ENCODE data around the gene LRRC8C. TPM values are rescaled to one million over a fixed set of nuclear protein-coding genes. Genes with fewer than 3 reads are reported as not detected.

LRRC8C gene
- total RNA-seq, 1 donor from 2014 or later, result 9.8 TPM

- peak; percentile 26 for DNase-seq (ENCODE audit: low read depth)
- TF ChIP-seq CTCF (conservative IDR thresholded peaks at IDR 0.05; ENCODE audit: low read depth, low read length), result no peak
- H3K4me3 ChIP-seq (ENCODE audit: low read depth, low read length), result peak overlapping the region; percentile 35
Observed at GRCh38 chr1:89708751-89709375, 75.9 kb downstream of the LRRC8C start.

GRCh38 chr1:89710498-89711139, 77.7 kb downstream of the LRRC8C start:
- DNase-seq (ENCODE audit: low read depth), result no peak
- H3K4me3 ChIP-seq (ENCODE audit: low read depth, low read length), result no peak overlapping the region
- no peak for TF ChIP-seq CTCF (conservative IDR thresholded peaks at IDR 0.05; ENCODE audit: low read depth, low read length)

GRCh38 chr1:89711140-89711778, 78.3 kb downstream of the LRRC8C start:
- TF ChIP-seq CTCF (conservative IDR thresholded peaks at IDR 0.05; ENCODE audit: low read depth, low read length), result no peak
- no peak for DNase-seq (ENCODE audit: low read depth)
- H3K4me3 ChIP-seq (ENCODE audit: low read depth, low read length), result no peak overlapping the region

- DNase-seq (ENCODE audit: low read depth), result no peak
- H3K4me3 ChIP-seq (ENCODE audit: low read depth, low read length), result no peak overlapping the region
- no peak for TF ChIP-seq CTCF (conservative IDR thresholded peaks at IDR 0.05; ENCODE audit: low read depth, low read length)
Observed at GRCh38 chr1:89712420-89712819, 79.5 kb downstream of the LRRC8C start.

GRCh38 chr1:89715677-89716076, 82.8 kb downstream of the LRRC8C start:
- no peak overlapping the region for H3K4me3 ChIP-seq (ENCODE audit: low read depth, low read length)
- no peak for DNase-seq (ENCODE audit: low read depth)
- TF ChIP-seq CTCF (conservative IDR thresholded peaks at IDR 0.05; ENCODE audit: low read depth, low read length), result no peak

GRCh38 chr1:89719502-89720306, 86.8 kb downstream of the LRRC8C start:
- no peak overlapping the region for H3K4me3 ChIP-seq (ENCODE audit: low read depth, low read length)
- DNase-seq (ENCODE audit: low read depth), result no peak
- TF ChIP-seq CTCF (conservative IDR thresholded peaks at IDR 0.05; ENCODE audit: low read depth, low read length), result no peak

All from epithelial cell of proximal tubule (primary cell).